HG02885 (cell line): ENCODE data around the gene CCIN.
"Not testable (repeated sequence)": the region's sequence is repeated elsewhere in the genome, so short reads cannot be mapped to it uniquely, and the experiment has no call there.

Experiments
- ATAC-seq: cut with Tn5 transposase; IDR thresholded peaks from one replicate; pipeline ENCODE4 v1.9.1; 2021; ENCODE audit warnings: mild to moderate bottlenecking; ENCODE audit not compliant: unreplicated experiment, poor library complexity

Gene CCIN

DNA sequence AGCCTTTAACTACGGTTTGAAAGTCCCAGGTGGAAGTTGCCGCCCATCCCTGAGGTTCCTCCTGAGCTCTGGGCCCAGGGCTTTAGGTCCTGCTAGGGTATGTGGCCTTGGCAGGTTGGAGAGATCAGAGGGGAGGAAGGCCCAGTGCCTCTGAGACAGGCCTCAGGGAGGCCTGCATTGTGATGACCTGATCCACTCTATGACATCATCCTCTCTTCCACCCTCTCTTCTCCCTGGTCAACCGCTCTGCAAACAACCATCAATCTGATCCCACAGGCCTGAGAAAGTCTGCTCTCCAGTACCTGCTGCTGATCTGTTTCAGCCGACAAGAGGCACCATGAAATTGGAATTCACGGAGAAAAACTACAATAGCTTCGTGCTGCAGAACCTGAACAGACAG, at the start of gene CCIN:
CCIN (plus strand) TSS at position 223 of the 400 bp plus-strand sequence; CDS start at position 338, 115 bp downstream.
- no peak for ATAC-seq

- ATAC-seq, result no peak
These were observed 49.7 kb upstream of the CCIN start for GRCh38 chr9:36119476-36119875.

GRCh38 chr9:36120705-36121104, 48.5 kb upstream of the CCIN start:
- no peak for ATAC-seq

GRCh38 chr9:36121971-36122370, 47.2 kb upstream of the CCIN start:
- no peak for ATAC-seq

DNA sequence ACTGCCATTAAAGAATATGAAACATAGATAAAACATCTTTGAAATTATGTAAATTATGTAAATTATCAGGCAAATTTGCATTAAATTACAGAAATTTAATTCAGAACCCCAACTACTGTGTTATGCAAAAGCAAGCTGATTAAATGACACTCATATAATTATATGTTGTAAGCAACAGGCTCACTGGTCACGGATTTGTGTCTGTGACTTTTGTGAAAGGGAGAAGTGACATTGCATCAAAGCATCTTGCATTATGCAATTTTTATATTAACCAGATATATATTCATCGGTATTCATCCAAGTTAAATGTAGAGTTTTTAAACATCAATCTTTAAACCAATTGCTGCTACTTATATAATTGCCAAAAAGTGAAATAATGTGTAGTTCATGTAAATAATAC, 45.7 kb upstream of the CCIN start:
- ATAC-seq, result no peak

GRCh38 chr9:36125062-36125855, 43.9 kb upstream of the CCIN start:
- no peak for ATAC-seq

GRCh38 chr9:36126016-36126730, 43.0 kb upstream of the CCIN start:
- ATAC-seq, result no peak

GRCh38 chr9:36127652-36128244, 41.4 kb upstream of the CCIN start:
- no peak for ATAC-seq

DNA sequence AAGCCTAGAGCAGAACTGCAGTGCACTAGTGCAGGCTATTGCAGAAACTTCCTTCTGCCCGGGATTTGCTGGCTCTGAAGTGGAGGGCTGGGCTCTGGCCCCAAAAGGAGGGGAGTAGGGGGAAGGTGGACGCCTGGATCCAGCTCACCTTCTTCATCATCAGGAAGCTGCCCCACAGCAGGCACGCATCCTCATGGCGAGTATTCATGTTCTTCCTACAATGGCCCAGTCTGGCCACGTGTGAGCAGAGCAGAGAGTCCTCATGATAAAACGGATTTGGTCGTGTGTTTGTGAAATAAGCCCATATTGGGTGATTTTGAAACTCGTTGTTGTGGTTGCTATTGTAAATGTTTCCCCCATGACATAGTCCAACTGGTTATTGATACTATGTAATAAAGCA, 40.8 kb upstream of the CCIN start:
- ATAC-seq, result no peak

- ATAC-seq, result no peak
These were observed 40.0 kb upstream of the CCIN start for GRCh38 chr9:36129139-36129538.

- ATAC-seq, result not testable (repeated sequence)
These were observed 37.5 kb upstream of the CCIN start for GRCh38 chr9:36131666-36132065.

- no peak for ATAC-seq
These were observed 37.1 kb upstream of the CCIN start for GRCh38 chr9:36132086-36132485.

DNA sequence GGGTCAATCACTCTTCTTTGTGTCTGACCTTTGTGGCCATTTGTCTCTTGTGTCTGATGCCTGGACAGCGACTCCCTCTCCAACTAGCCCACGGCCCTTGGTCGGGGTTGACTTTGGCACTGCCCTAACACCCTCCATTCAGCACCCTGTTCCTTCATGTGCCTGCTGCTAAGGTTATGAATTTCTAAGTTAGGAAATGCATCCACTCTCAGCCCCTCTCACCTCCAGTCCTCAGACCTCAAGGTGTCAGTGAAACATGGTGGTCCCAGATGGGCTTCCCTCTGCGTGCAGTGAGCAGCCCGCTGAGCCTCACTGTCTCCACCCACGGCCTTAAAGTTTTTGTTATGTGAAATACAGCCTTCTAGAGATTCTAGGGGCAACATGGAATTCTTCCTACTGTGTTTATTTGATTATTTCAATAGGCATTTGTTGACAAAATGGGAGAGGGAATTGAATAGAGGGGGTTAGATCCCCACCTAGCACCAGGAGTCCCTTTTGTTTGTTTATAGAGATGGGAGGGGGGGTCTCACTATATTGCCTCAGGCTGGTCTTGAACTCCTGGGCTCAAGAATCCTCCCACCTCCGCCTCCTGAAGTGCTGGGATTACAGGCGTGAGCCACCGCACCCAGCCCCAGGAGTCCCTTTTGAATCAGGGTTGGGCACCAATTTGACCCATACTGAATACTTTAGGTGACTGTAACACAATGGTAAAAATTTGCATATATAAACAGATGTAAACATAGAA, 34.3 kb upstream of the CCIN start:
- ATAC-seq, result no peak

GRCh38 chr9:36135741-36136271, 33.4 kb upstream of the CCIN start:
- ATAC-seq, result no peak

DNA sequence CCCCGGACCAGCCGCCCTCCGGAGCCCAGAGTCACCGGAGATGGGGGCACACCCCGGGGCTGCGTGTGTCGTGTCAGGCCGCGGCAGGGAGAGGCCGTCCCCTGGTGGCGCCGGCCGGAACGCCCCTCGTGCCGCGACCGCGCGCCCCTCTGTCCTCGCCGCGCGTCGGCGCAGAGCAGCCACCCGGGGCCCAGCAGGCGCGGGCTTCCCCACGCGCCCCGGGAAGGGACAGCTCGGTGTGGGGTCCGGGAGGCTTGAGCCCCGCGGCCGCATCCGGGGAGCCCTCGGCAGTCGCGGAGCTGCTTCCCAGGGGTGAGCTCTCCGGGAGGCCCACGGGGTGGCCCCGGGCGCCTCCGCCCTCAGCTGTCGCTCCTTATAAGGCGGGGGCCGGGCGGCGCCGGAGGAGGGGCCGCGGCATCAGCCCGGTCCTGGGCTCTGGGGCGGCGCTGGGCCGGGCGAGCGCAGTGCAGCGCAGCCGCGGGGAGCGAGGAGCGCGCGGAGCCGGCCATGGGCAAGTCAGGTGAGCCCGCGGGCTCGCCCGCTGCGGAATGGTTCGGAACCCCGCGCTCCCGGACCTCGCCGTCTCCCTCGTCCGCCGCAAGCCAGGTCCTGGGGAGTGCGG, 32.8 kb upstream of the CCIN start, which contains the start of gene GLIPR2:
GLIPR2 (plus strand) TSS at position 462 of the 622 bp plus-strand sequence; CDS start at position 508, 46 bp downstream.
- peak; percentile 96 for ATAC-seq

- peak; percentile 37 for ATAC-seq
These were observed 32.2 kb upstream of the CCIN start for GRCh38 chr9:36136894-36137391.

- ATAC-seq, result no peak
These were observed 31.7 kb upstream of the CCIN start for GRCh38 chr9:36137392-36138004.

- no peak for ATAC-seq
These were observed 30.7 kb upstream of the CCIN start for GRCh38 chr9:36138496-36138895.

GRCh38 chr9:36138901-36139300, 30.3 kb upstream of the CCIN start:
- ATAC-seq, result no peak
